ENCODE data around the gene RNU6-9.

DNA sequence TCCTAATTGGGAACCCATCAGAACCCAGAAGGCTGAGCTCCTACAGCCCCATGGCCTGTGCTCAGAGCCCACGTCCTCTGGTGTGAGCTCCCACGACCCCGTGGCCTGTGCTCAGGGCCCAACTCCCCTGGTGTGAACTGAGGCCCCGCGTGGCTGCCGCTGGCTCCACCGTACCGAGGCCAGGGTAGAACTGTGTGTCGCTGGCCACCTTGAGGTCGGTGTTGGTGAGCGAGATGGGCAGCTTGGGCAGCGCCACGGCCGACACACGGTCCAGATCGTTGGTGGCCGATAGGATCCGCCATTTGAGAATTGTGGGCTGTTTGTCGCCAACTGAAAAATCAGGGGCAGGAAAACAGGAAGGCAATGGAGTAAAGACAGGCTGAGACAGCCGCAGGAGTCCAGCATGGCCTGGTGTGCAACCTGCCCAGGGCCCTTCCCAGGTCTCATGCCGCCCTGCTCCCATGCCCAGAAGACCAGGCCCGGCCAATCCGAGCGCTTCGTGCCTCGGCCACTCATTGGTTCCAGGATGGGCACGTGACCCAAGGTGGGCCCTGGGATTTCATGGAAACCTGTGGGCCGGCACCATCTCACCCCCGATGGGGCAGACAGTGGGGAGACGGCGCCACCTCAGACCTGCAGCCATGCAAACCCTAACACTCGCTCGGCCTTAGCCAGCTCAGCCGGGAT is 11.8 kb upstream of the RNU6-9 start:
- TF ChIP-seq, protein P1, sequence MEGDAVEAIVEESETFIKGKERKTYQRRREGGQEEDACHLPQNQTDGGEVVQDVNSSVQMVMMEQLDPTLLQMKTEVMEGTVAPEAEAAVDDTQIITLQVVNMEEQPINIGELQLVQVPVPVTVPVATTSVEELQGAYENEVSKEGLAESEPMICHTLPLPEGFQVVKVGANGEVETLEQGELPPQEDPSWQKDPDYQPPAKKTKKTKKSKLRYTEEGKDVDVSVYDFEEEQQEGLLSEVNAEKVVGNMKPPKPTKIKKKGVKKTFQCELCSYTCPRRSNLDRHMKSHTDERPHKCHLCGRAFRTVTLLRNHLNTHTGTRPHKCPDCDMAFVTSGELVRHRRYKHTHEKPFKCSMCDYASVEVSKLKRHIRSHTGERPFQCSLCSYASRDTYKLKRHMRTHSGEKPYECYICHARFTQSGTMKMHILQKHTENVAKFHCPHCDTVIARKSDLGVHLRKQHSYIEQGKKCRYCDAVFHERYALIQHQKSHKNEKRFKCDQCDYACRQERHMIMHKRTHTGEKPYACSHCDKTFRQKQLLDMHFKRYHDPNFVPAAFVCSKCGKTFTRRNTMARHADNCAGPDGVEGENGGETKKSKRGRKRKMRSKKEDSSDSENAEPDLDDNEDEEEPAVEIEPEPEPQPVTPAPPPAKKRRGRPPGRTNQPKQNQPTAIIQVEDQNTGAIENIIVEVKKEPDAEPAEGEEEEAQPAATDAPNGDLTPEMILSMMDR (IDR thresholded peaks at IDR 0.05) = no peak
- no peak for TF ChIP-seq POLR2AphosphoS5 (IDR thresholded peaks at IDR 0.05; ENCODE audit: low read depth, low read length)
- no peak for TF ChIP-seq SIN3A (IDR thresholded peaks at IDR 0.05; ENCODE audit: borderline replicate concordance, insufficient read depth, low read depth, low read length)
- TF ChIP-seq, protein P2, sequence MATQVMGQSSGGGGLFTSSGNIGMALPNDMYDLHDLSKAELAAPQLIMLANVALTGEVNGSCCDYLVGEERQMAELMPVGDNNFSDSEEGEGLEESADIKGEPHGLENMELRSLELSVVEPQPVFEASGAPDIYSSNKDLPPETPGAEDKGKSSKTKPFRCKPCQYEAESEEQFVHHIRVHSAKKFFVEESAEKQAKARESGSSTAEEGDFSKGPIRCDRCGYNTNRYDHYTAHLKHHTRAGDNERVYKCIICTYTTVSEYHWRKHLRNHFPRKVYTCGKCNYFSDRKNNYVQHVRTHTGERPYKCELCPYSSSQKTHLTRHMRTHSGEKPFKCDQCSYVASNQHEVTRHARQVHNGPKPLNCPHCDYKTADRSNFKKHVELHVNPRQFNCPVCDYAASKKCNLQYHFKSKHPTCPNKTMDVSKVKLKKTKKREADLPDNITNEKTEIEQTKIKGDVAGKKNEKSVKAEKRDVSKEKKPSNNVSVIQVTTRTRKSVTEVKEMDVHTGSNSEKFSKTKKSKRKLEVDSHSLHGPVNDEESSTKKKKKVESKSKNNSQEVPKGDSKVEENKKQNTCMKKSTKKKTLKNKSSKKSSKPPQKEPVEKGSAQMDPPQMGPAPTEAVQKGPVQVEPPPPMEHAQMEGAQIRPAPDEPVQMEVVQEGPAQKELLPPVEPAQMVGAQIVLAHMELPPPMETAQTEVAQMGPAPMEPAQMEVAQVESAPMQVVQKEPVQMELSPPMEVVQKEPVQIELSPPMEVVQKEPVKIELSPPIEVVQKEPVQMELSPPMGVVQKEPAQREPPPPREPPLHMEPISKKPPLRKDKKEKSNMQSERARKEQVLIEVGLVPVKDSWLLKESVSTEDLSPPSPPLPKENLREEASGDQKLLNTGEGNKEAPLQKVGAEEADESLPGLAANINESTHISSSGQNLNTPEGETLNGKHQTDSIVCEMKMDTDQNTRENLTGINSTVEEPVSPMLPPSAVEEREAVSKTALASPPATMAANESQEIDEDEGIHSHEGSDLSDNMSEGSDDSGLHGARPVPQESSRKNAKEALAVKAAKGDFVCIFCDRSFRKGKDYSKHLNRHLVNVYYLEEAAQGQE (IDR thresholded peaks at IDR 0.05; ENCODE audit: insufficient read depth in 1 of 2, low read depth in 2 of 2, low read length in 1 of 2) = no peak
